H9 (cell line): Measurements from ENCODE around the gene NCF2. TPM values are rescaled to one million over a fixed set of nuclear protein-coding genes. Genes with fewer than 3 reads are reported as not detected.

Experiments used
- DNase-seq: peaks from one replicate; pipeline ENCODE4 v3.0.0-alpha.2; 2017
- H2AFZ ChIP-seq: one replicate; pipeline ENCODE4 v1.6.1; 2013; ENCODE audit warnings: mild to moderate bottlenecking, low read length, control low read depth, moderate library complexity
- H2AK5ac ChIP-seq: 2 replicates; pipeline ENCODE4 v1.6.1; 2013; ENCODE audit warnings: low read length, control low read depth, mixed read lengths; ENCODE audit not compliant: insufficient read length
- H2BK120ac ChIP-seq: one replicate; pipeline ENCODE4 v1.6.1; 2013; ENCODE audit warnings: low read depth, mild to moderate bottlenecking, low read length, control low read depth, inconsistent platforms; ENCODE audit not compliant: poor library complexity, severe bottlenecking
- H2BK12ac ChIP-seq: 2 replicates; pipeline ENCODE4 v1.6.1; 2013; ENCODE audit warnings: low read length, control low read depth, mixed read lengths, low read depth; ENCODE audit not compliant: insufficient read length
- H2BK15ac ChIP-seq: 2 replicates; pipeline ENCODE4 v1.6.1; 2013; ENCODE audit warnings: low read depth, low read length, control low read depth
- H2BK20ac ChIP-seq: one replicate; pipeline ENCODE4 v1.6.1; 2013; ENCODE audit warnings: low read depth, mild to moderate bottlenecking, low read length, control low read depth, inconsistent platforms; ENCODE audit not compliant: poor library complexity, severe bottlenecking
- H2BK5ac ChIP-seq: 2 replicates; pipeline ENCODE4 v1.6.1; 2013; ENCODE audit warnings: low read length, control low read depth, mixed read lengths; ENCODE audit not compliant: insufficient read length
- H3K14ac ChIP-seq: 2 replicates; pipeline ENCODE4 v1.6.1; 2013; ENCODE audit warnings: low read length, control low read depth; ENCODE audit not compliant: insufficient read depth
- H3K18ac ChIP-seq: 2 replicates; pipeline ENCODE4 v1.6.1; 2013; ENCODE audit warnings: low read depth, mild to moderate bottlenecking, mixed read lengths, low read length, control low read depth; ENCODE audit not compliant: insufficient read length
- H3K23ac ChIP-seq: 2 replicates; pipeline ENCODE4 v1.6.1; 2013; ENCODE audit warnings: low read length, control low read depth, mixed read lengths, low read depth; ENCODE audit not compliant: insufficient read length
- H3K23me2 ChIP-seq: 2 replicates; pipeline ENCODE4 v1.6.1; 2013; ENCODE audit warnings: low read depth, mild to moderate bottlenecking, mixed read lengths, low read length, control low read depth; ENCODE audit not compliant: insufficient read length, poor library complexity, severe bottlenecking
- H3K27ac ChIP-seq: 2 replicates; pipeline ENCODE4 v1.5.1; 2013; ENCODE audit warnings: low read length, control low read depth, mixed read lengths, low read depth; ENCODE audit not compliant: insufficient read length
- H3K27me3 ChIP-seq: 2 replicates; pipeline ENCODE4 v1.6.1; 2013; ENCODE audit warnings: low read length, control low read depth, inconsistent platforms; ENCODE audit not compliant: insufficient read depth
- H3K4ac ChIP-seq: 2 replicates; pipeline ENCODE4 v1.6.1; 2013; ENCODE audit warnings: low read depth, mild to moderate bottlenecking, control low read depth, inconsistent platforms, low read length, moderate library complexity
- H3K4me1 ChIP-seq: 2 replicates; pipeline ENCODE4 v1.6.1; 2013; ENCODE audit warnings: low read length, control low read depth, inconsistent platforms; ENCODE audit not compliant: insufficient read depth
- H3K4me2 ChIP-seq: 2 replicates; pipeline ENCODE4 v1.6.1; 2013; ENCODE audit warnings: low read length, control low read depth, mixed read lengths; ENCODE audit not compliant: insufficient read length, insufficient read depth
- H3K56ac ChIP-seq: 2 replicates; pipeline ENCODE4 v1.6.1; 2013; ENCODE audit warnings: low read depth, mild to moderate bottlenecking, mixed read lengths, low read length, control low read depth; ENCODE audit not compliant: insufficient read length
- H3K79me1 ChIP-seq: 2 replicates; pipeline ENCODE4 v1.6.1; 2013; ENCODE audit warnings: low read depth, mild to moderate bottlenecking, moderate library complexity, low read length, control low read depth, inconsistent platforms; ENCODE audit not compliant: insufficient read depth, poor library complexity, severe bottlenecking
- H3K79me2 ChIP-seq: 2 replicates; pipeline ENCODE4 v1.6.1; 2013; ENCODE audit warnings: low read length, control low read depth, inconsistent platforms; ENCODE audit not compliant: insufficient read depth
- H3K9ac ChIP-seq: 2 replicates; pipeline ENCODE4 v1.6.1; 2013; ENCODE audit warnings: low read length, control low read depth, mixed read lengths; ENCODE audit not compliant: insufficient read length; ENCODE audit errors: extremely low read depth
- H3K9me3 ChIP-seq: one replicate; pipeline ENCODE4 v1.6.1; 2013; ENCODE audit warnings: low read depth, low read length, inconsistent platforms; ENCODE audit not compliant: control insufficient read depth
- H3T11ph ChIP-seq: one replicate; pipeline ENCODE4 v1.6.1; 2013; ENCODE audit warnings: mild to moderate bottlenecking, low read length, control low read depth, inconsistent platforms
- H4K20me1 ChIP-seq: one replicate; pipeline ENCODE4 v1.6.1; 2013; ENCODE audit not compliant: control insufficient read depth, insufficient read length, insufficient read depth
- H4K5ac ChIP-seq: 2 replicates; pipeline ENCODE4 v1.6.1; 2013; ENCODE audit warnings: low read depth, mild to moderate bottlenecking, mixed read lengths, low read length, control low read depth; ENCODE audit not compliant: insufficient read length
- H4K8ac ChIP-seq: replicated peaks from 2 replicates; pipeline ENCODE4 v1.6.1; 2013; ENCODE audit warnings: low read length, control low read depth, mixed read lengths, low read depth; ENCODE audit not compliant: insufficient read length
- H4K91ac ChIP-seq: 2 replicates; pipeline ENCODE4 v1.6.1; 2013; ENCODE audit warnings: low read depth, mild to moderate bottlenecking, moderate library complexity, mixed read lengths, low read length, control low read depth; ENCODE audit not compliant: insufficient read length
- H3K27ac Mint-ChIP-seq, 3 experiments: 2 replicates in 2 of 3; 3 replicates in 1 of 3; pipeline ENCODE4 v1.8.0; 2020 to 2021; ENCODE audit warnings: mixed read lengths in 3 of 3, mild to moderate bottlenecking in 1 of 3, moderate library complexity in 1 of 3
- H3K27me3 Mint-ChIP-seq: 2 replicates; pipeline ENCODE4 v1.8.0; 2021; ENCODE audit warnings: low read depth, mild to moderate bottlenecking, moderate library complexity, mixed read lengths
- H3K36me3 Mint-ChIP-seq, 3 experiments: 2 replicates in 2 of 3; 3 replicates in 1 of 3; pipeline ENCODE4 v1.8.0; 2020 to 2021; ENCODE audit warnings: low read depth in 3 of 3, mixed read lengths in 3 of 3; ENCODE audit not compliant: insufficient read depth in 1 of 3
- H3K4me1 Mint-ChIP-seq, 2 experiments: 2 replicates each; pipeline ENCODE4 v1.8.0; 2020; ENCODE audit warnings: mixed read lengths in 2 of 2
- H3K4me3 Mint-ChIP-seq, 2 experiments: 2 replicates in 1 of 2; 3 replicates in 1 of 2; pipeline ENCODE4 v1.8.0; 2020 to 2021; ENCODE audit warnings: mild to moderate bottlenecking in 2 of 2, mixed read lengths in 2 of 2, moderate library complexity in 1 of 2
- H3K9me3 Mint-ChIP-seq, 2 experiments: 2 replicates in 1 of 2; 3 replicates in 1 of 2; pipeline ENCODE4 v1.8.0; 2020; ENCODE audit warnings: mild to moderate bottlenecking in 2 of 2, mixed read lengths in 2 of 2, moderate library complexity in 1 of 2
- CTCF ChIP-seq: fragments of 200-600 bp; sonication (generic); conservative IDR thresholded peaks from 3 replicates; pipeline ENCODE4 v1.8.0; 2021; ENCODE audit warnings: antibody characterized with exemption, mild to moderate bottlenecking
- WGBS: extraction: QIAGEN DNeasy Blood & Tissue Kit; methylation state at CpG from one replicate; pipeline ENCODE4 v1.1.7; 2013; ENCODE audit warnings: missing lambda C conversion rate, low lambda C conversion rate, mixed read lengths; ENCODE audit not compliant: insufficient read length; ENCODE audit errors: extremely low coverage; 5-methylcytosine and 5-hydroxymethylcytosine counted together
- total RNA-seq: library from RNA; stranded (reverse); gene quantifications from 2 replicates; pipeline ENCODE4 v1.2.1, GENCODE V29; 2021

The NCF2 gene
- total RNA-seq, 1 experiment from 2014 or later = not detected

GRCh38 chr1:183517401-183517800 is 72.9 kb downstream of the NCF2 start:
- Histone ChIP-seq H3K9me3 (no peaks in the 10 kb centered on the region), H3K23ac (no peak overlapping the region), H2BK20ac (no peak overlapping the region), H4K8ac (no peak overlapping the region), H2BK120ac (no peak overlapping the region), H4K20me1 (no peaks in the 10 kb centered on the region), H4K91ac (no peak overlapping the region), H3T11ph (no peak overlapping the region), H3K79me1 (no peaks in the 10 kb centered on the region), H3K9ac (no peak overlapping the region), H3K56ac (no peak overlapping the region), H2AK5ac (no peak overlapping the region), H3K14ac (no peak overlapping the region), H3K4me2 (no peak overlapping the region), H3K18ac (no peak overlapping the region), H3K79me2 (no peaks in the 10 kb centered on the region), H4K5ac (no peak overlapping the region), H2BK12ac (no peak overlapping the region), H2BK5ac (no peak overlapping the region), H3K27me3 (no peaks in the 10 kb centered on the region), H3K27ac (no peak overlapping the region), H3K4ac (no peak overlapping the region), H2BK15ac (no peak overlapping the region), H2AFZ (no peak overlapping the region), H3K23me2 (no peaks in the 10 kb centered on the region), H3K4me1 (no peaks in the 10 kb centered on the region)
- H3K36me3 Mint-ChIP-seq = peaks cover 8 to 53% (median 45%) of the 10 kb centered on the region in 3 experiments; a peak in 6 of 7 replicates
- no peak for DNase-seq
- H3K27me3 Mint-ChIP-seq = no peaks in the 10 kb centered on the region
- no CpG with 5 or more reads among the region's 6 CpGs for WGBS
- peaks cover 7 to 12% of the 10 kb centered on the region in 2 experiments; a peak in 3 of 4 replicates for H3K4me1 Mint-ChIP-seq
- H3K9me3 Mint-ChIP-seq = no peaks in the 10 kb centered on the region
- no peak overlapping the region for H3K27ac Mint-ChIP-seq
- TF ChIP-seq CTCF = no peak
- H3K4me3 Mint-ChIP-seq = no peak overlapping the region
